ENCODE results near the gene GARIN5A.

The GARIN5A gene

GRCh38 chr19:50468818-50469217 is 7.8 kb downstream of the GARIN5A start:
- no peak overlapping the region for H3K27ac ChIP-seq
- DNase-seq (ENCODE audit: low spot score): no peak
- TF ChIP-seq, protein P1, sequence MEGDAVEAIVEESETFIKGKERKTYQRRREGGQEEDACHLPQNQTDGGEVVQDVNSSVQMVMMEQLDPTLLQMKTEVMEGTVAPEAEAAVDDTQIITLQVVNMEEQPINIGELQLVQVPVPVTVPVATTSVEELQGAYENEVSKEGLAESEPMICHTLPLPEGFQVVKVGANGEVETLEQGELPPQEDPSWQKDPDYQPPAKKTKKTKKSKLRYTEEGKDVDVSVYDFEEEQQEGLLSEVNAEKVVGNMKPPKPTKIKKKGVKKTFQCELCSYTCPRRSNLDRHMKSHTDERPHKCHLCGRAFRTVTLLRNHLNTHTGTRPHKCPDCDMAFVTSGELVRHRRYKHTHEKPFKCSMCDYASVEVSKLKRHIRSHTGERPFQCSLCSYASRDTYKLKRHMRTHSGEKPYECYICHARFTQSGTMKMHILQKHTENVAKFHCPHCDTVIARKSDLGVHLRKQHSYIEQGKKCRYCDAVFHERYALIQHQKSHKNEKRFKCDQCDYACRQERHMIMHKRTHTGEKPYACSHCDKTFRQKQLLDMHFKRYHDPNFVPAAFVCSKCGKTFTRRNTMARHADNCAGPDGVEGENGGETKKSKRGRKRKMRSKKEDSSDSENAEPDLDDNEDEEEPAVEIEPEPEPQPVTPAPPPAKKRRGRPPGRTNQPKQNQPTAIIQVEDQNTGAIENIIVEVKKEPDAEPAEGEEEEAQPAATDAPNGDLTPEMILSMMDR (IDR thresholded peaks at IDR 0.05): no peak
- H3K4me3 ChIP-seq: no peak overlapping the region

DNA sequence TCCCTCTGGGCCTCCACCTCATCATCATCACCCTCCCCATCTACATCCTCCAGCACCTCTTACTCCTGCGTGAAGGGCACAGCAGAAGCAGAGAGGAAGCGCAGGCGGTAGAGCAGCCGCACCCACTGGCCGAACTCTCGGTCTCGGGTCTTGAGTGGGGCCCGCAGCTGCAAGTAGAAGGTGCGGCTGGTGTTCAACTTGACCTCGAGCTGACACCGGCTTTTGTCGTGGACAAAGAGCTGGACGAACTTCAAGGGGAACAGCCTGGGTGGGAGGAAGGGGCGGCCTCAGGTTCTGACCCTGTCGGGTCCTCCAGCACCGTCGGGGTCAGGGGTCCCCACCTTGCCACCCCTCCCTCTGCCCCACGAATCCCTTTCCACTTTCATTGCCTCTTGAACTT is 9.1 kb downstream of the GARIN5A start:
- Histone ChIP-seq H3K27ac (no peak overlapping the region), H3K4me3 (no peak overlapping the region)
- TF ChIP-seq, protein P1 (IDR thresholded peaks at IDR 0.05): no peak
- no peak for DNase-seq (ENCODE audit: low spot score)

GRCh38 chr19:50466706-50467039 is 10.0 kb downstream of the GARIN5A start:
- no peak overlapping the region for H3K27ac ChIP-seq
- DNase-seq (ENCODE audit: low spot score): no peak
- TF ChIP-seq, protein P1 (IDR thresholded peaks at IDR 0.05): no peak
- no peak overlapping the region for H3K4me3 ChIP-seq

DNA sequence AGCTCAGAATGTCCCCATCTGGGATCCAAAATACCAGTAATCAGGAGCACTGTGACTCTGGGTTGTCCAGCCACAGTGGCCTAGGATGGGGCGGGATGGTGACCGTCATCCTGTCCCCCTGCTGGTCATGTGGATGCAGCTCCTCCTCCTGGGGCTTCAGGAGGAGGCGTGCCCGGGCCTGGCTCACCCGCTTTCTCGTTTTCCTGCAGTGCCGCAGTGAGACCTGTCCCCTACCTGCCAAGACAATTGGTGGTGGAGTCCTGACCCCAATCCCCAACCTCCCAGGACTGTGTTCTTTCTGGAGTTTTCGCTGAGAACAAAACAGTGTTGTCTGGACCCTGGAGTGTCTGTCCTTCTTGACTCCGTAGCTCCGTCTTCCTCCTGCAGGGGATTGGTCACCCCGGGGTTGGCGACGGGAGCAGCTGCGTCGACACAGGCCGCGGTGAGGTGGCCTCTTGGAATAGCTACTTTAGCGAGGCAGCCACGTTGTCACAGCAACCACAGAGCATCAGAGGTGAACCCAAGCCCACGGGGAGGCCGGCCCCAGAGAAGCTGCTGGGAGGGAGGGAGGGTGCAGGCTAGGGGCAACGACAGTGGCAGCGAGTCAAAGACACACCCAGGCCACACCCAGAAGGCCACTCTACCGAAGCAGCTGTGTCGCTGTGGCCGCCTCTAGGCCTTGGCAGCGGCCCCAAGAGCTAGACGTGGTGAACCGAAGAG is 10.5 kb downstream of the GARIN5A start:
- no peak overlapping the region for H3K27ac ChIP-seq
- H3K4me3 ChIP-seq: no peak overlapping the region
- no peak for DNase-seq (ENCODE audit: low spot score)
- TF ChIP-seq, protein P1 (IDR thresholded peaks at IDR 0.05): no peak

DNA sequence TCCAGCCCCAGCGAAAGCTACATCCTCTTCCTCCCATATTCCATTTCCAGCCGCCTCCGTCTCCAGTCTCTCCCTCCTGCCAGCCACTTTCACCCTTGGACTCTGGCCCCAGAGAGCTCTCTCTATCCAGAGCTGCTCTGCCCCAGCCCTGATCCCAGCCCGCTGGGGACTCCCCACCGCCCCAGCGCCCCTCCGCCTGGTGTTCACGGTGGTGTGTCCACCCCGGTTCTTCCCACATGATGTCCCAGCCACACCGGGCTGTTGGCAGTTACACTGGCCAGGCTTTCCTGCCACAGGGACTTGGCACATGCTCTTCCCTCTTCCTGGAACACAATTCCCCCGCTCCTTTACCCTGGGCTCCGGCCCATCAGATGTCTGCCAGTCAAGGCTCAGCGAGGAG is 11.6 kb downstream of the GARIN5A start:
- Histone ChIP-seq H3K27ac (no peak overlapping the region), H3K4me3 (no peak overlapping the region)
- no peak for DNase-seq (ENCODE audit: low spot score)
- TF ChIP-seq, protein P1 (IDR thresholded peaks at IDR 0.05): no peak

- no peak for DNase-seq (ENCODE audit: low spot score)
- H3K4me3 ChIP-seq: no peak overlapping the region
- TF ChIP-seq, protein P1 (IDR thresholded peaks at IDR 0.05): no peak
- no peak overlapping the region for H3K27ac ChIP-seq
These were observed 12.3 kb downstream of the GARIN5A start for GRCh38 chr19:50464348-50464747.

GRCh38 chr19:50462970-50463369 is 13.7 kb downstream of the GARIN5A start:
- Histone ChIP-seq H3K4me3 (no peak overlapping the region), H3K27ac (no peak overlapping the region)
- TF ChIP-seq, protein P1 (IDR thresholded peaks at IDR 0.05): no peak
- DNase-seq (ENCODE audit: low spot score): no peak

Data from coronary artery (tissue), 2 donors.